ENCODE data around the gene EXOSC7. TPM values are rescaled to one million over a fixed set of nuclear protein-coding genes. Genes with fewer than 3 reads are reported as not detected.

EXOSC7 gene
- polyA plus RNA-seq, 1 donor from 2014 or later, result 87.5 TPM

DNA sequence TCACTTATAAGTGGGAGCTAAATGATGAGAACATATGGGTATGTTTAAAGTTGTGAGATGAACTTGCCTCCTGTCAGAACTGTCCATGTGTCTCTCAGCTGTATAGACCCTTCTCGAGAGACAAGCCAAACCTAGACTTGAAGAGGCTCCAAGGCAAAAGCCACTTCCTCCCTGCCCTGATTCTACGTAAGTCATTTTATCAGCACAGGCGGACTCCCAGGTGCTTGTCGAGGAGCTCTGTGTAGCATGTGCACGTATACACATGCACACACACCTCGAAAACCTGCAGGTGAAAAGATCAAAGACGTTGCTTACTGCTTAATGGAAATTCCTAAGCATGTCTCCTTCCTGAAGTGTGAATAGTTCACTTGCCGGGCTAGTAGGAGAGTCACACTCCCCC is 44.5 kb downstream of the EXOSC7 start:
- Histone ChIP-seq H3K9ac (ENCODE audit: low read length) (no peak overlapping the region), H3K9me2 (ENCODE audit: insufficient read depth, low read length) (no peaks in the 10 kb centered on the region), H3K27me3 (ENCODE audit: insufficient read depth, low read depth, low read length) (no peaks in the 10 kb centered on the region), H4K20me1 (ENCODE audit: insufficient read depth) (no peaks in the 10 kb centered on the region), H3K9me3 (ENCODE audit: low read length) (no peaks in the 10 kb centered on the region), H3K4me3 (ENCODE audit: low read length) (no peak overlapping the region), H3K27ac (ENCODE audit: low read length) (no peak overlapping the region), H2AFZ (ENCODE audit: low read depth, low read length) (no peak overlapping the region), H3F3A (ENCODE audit: insufficient read depth, low read length, poor library complexity, severe bottlenecking) (no peaks in the 10 kb centered on the region), H3K4me2 (ENCODE audit: low read length) (no peak overlapping the region), H3K79me2 (replicated peaks; ENCODE audit: insufficient read depth, low read length) (no peaks in the 10 kb centered on the region), H3K36me3 (ENCODE audit: insufficient read depth, low read length) (no peaks in the 10 kb centered on the region)
- TF ChIP-seq POLR2AphosphoS5 (IDR thresholded peaks at IDR 0.05) (no peak), EZH2 (IDR thresholded peaks at IDR 0.05; ENCODE audit: borderline replicate concordance, insufficient read depth, low read length, poor library complexity, severe bottlenecking) (no peak), SMC3 (conservative IDR thresholded peaks at IDR 0.05; ENCODE audit: poor library complexity) (no peak), MXI1 (conservative IDR thresholded peaks at IDR 0.05; ENCODE audit: poor library complexity, severe bottlenecking) (no peak), TAF1 (IDR thresholded peaks at IDR 0.05; ENCODE audit: low read depth) (no peak), RAD21 (conservative IDR thresholded peaks at IDR 0.05) (no peak)
- TF ChIP-seq, protein P1, sequence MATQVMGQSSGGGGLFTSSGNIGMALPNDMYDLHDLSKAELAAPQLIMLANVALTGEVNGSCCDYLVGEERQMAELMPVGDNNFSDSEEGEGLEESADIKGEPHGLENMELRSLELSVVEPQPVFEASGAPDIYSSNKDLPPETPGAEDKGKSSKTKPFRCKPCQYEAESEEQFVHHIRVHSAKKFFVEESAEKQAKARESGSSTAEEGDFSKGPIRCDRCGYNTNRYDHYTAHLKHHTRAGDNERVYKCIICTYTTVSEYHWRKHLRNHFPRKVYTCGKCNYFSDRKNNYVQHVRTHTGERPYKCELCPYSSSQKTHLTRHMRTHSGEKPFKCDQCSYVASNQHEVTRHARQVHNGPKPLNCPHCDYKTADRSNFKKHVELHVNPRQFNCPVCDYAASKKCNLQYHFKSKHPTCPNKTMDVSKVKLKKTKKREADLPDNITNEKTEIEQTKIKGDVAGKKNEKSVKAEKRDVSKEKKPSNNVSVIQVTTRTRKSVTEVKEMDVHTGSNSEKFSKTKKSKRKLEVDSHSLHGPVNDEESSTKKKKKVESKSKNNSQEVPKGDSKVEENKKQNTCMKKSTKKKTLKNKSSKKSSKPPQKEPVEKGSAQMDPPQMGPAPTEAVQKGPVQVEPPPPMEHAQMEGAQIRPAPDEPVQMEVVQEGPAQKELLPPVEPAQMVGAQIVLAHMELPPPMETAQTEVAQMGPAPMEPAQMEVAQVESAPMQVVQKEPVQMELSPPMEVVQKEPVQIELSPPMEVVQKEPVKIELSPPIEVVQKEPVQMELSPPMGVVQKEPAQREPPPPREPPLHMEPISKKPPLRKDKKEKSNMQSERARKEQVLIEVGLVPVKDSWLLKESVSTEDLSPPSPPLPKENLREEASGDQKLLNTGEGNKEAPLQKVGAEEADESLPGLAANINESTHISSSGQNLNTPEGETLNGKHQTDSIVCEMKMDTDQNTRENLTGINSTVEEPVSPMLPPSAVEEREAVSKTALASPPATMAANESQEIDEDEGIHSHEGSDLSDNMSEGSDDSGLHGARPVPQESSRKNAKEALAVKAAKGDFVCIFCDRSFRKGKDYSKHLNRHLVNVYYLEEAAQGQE (IDR thresholded peaks at IDR 0.05; ENCODE audit: borderline replicate concordance), result no peak

DNA sequence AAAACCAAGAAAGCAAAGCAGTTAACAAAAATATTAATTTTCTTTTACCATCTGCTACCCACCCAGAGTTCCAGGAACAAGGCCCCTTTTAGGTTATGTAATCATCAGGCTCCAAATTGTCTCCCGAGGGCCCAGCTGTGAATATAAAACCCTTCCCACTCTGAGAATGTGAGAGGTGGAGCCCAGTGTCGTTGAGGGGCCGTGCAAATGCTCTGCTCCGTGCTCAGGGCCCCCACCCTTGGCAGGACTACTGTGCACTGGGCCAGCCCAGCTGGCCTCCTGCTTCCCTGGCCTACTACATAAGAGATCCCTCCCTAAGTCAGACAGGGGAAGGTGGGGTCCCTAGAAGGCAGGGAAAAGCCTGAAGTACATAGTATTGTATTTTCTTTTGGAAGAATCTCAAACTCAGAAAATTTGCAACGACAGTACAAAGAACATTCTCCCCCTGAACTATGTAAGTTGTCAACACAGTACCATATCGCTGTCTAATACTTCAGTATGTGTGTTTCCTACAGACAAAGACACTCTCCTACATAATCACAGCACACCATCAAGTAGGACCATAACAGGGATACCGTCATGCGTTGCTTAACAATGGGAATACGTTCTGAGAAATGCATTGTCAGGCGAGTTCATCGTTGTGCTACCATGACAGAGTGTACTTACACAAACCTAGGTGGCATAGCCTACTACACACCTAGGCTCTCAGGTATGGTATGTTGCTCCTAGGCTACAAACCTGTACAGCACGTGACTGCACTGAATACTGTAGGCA is 45.7 kb downstream of the EXOSC7 start:
- Histone ChIP-seq H3K9ac (ENCODE audit: low read length) (no peak overlapping the region), H3K27ac (ENCODE audit: low read length) (no peak overlapping the region), H3F3A (ENCODE audit: insufficient read depth, low read length, poor library complexity, severe bottlenecking) (no peaks in the 10 kb centered on the region), H3K79me2 (replicated peaks; ENCODE audit: insufficient read depth, low read length) (no peaks in the 10 kb centered on the region), H3K9me3 (ENCODE audit: low read length) (no peaks in the 10 kb centered on the region), H3K4me2 (ENCODE audit: low read length) (no peak overlapping the region), H3K9me2 (ENCODE audit: insufficient read depth, low read length) (no peaks in the 10 kb centered on the region), H4K20me1 (ENCODE audit: insufficient read depth) (no peaks in the 10 kb centered on the region), H2AFZ (ENCODE audit: low read depth, low read length) (no peak overlapping the region), H3K27me3 (ENCODE audit: insufficient read depth, low read depth, low read length) (no peaks in the 10 kb centered on the region), H3K4me3 (ENCODE audit: low read length) (no peak overlapping the region), H3K36me3 (ENCODE audit: insufficient read depth, low read length) (no peaks in the 10 kb centered on the region)
- TF ChIP-seq EP300 (conservative IDR thresholded peaks at IDR 0.05; ENCODE audit: poor library complexity, severe bottlenecking) (no peak), POLR2AphosphoS5 (IDR thresholded peaks at IDR 0.05) (no peak), RAD21 (conservative IDR thresholded peaks at IDR 0.05) (no peak), SMC3 (conservative IDR thresholded peaks at IDR 0.05; ENCODE audit: poor library complexity) (no peak), EZH2 (IDR thresholded peaks at IDR 0.05; ENCODE audit: borderline replicate concordance, insufficient read depth, low read length, poor library complexity, severe bottlenecking) (no peak), MXI1 (conservative IDR thresholded peaks at IDR 0.05; ENCODE audit: poor library complexity, severe bottlenecking) (no peak), TAF1 (IDR thresholded peaks at IDR 0.05; ENCODE audit: low read depth) (no peak)
- TF ChIP-seq, protein P2, sequence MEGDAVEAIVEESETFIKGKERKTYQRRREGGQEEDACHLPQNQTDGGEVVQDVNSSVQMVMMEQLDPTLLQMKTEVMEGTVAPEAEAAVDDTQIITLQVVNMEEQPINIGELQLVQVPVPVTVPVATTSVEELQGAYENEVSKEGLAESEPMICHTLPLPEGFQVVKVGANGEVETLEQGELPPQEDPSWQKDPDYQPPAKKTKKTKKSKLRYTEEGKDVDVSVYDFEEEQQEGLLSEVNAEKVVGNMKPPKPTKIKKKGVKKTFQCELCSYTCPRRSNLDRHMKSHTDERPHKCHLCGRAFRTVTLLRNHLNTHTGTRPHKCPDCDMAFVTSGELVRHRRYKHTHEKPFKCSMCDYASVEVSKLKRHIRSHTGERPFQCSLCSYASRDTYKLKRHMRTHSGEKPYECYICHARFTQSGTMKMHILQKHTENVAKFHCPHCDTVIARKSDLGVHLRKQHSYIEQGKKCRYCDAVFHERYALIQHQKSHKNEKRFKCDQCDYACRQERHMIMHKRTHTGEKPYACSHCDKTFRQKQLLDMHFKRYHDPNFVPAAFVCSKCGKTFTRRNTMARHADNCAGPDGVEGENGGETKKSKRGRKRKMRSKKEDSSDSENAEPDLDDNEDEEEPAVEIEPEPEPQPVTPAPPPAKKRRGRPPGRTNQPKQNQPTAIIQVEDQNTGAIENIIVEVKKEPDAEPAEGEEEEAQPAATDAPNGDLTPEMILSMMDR (IDR thresholded peaks at IDR 0.05; ENCODE audit: poor library complexity, severe bottlenecking), result no peak
- TF ChIP-seq, protein P1 (IDR thresholded peaks at IDR 0.05; ENCODE audit: borderline replicate concordance), result no peak
